Amniotic epithelial cell (primary cell): ENCODE data around the gene RBP3.
"Not testable (repeated sequence)": the region's sequence is repeated elsewhere in the genome, so short reads cannot be mapped to it uniquely, and the experiment has no call there.

Experiments used
- DNase-seq: peaks from one replicate; pipeline ENCODE4 v3.0.0-alpha.2; 2010; ENCODE audit warnings: low read depth

The RBP3 gene

DNA sequence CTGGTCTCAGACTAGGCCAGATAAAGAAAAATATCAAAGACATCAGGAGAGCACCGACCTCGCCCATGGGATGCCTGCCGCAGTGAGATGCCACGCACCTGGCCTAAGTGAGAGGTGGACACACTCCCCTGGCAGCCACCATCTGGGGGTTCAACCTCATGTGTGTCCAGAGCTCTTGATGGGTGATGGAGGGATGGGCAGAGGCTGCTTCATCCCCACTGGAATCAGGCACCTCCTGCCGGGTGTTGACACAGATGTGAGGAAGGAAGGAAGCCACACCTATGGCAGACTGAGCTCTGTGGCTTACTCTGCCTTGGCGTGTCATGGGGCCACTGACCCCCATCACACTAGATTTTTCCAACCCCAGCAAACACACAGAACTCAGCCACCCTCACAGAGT, 24.6 kb downstream of the RBP3 start:
- DNase-seq = no peak

DNA sequence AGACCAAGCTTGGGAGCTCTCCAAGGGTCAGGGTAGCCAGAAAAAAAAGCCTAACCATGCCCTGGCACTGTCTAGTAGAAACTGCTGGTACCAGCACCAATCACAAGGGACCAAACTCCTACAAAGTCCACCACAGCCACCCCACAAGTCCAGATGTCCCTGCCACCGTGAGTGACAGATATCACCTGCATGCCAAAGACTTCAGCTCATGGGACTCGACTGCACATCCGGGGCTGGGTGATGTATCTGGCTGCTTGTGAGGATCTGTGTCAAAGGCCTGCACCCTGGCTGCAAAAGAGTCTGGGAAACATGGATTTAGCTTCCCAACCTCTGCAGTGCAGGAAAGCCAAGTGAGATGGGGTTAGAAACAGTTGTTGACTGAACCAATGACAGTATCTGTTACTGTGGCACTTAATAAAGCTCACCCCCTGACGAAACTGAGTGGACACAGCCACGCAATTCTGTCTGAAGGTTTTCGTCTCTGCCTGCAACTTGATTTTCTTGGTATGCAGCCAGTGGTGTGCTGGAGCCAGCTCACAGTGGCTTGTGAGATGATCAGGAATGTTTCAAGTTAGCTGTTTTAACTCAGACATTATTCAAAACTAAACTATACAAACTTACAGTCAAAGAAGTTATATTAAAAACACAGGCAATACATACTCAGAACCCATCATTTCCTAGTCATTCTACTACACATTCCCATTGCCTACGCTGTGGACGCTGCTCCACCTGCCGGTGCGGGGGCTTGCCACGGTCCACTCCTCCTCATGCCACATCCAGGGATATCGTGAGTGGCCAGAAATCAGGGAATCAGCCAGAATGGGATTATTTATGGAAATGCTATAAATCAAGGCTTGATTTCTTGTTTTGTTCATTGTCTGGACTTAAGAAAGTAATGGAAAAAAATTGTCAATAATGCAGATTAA, 26.7 kb downstream of the RBP3 start:
- DNase-seq = peak; percentile 46

DNA sequence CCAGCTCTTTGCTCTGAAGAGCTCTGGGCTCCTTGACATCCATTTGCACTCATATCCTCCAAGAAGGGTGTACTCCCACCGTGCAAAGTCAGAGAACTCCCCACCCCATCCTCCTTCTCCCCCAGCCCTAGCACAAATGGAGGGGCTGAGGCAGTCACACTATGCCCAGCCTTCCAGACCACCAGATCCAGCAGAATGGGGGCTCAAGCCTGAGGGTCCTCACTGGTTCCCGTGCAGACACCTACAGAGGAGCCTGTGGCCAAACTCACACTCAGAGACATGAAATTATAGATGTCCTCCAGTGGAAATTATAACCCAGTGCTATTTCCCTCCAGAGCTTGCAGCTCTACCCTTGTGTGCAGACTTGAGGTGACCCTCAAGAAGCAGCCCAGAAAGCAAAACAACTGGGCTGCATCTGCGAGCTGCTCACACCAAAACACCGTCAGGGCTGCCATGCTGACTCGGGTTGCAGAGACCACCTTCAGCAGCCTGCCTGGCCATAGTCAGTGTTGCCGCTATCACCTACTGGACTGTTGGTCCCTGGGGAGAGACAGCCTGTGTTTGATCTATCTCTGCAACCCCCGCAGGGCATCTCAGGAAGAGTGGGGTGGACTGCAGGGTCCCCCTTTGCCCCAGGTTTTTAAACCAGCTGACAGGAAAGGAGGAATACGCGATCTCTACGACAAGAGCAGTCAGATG, 28.5 kb downstream of the RBP3 start:
- no peak for DNase-seq

DNA sequence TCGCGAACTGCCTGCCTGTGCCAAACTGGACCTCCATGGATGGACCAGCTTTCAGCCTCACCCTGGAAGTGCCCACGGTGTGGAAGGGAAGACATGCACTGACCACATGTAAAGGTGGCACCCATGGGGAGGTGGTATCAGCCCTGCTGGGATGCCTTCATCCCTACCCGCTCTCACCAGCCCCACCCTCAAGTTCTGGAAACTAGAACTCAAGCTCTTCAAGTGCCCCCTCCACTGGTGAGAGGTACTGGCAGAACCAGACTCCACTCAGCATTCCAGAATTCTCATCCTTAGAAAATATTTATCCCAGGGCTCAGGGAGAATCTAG, 30.0 kb downstream of the RBP3 start:
- DNase-seq = no peak

DNA sequence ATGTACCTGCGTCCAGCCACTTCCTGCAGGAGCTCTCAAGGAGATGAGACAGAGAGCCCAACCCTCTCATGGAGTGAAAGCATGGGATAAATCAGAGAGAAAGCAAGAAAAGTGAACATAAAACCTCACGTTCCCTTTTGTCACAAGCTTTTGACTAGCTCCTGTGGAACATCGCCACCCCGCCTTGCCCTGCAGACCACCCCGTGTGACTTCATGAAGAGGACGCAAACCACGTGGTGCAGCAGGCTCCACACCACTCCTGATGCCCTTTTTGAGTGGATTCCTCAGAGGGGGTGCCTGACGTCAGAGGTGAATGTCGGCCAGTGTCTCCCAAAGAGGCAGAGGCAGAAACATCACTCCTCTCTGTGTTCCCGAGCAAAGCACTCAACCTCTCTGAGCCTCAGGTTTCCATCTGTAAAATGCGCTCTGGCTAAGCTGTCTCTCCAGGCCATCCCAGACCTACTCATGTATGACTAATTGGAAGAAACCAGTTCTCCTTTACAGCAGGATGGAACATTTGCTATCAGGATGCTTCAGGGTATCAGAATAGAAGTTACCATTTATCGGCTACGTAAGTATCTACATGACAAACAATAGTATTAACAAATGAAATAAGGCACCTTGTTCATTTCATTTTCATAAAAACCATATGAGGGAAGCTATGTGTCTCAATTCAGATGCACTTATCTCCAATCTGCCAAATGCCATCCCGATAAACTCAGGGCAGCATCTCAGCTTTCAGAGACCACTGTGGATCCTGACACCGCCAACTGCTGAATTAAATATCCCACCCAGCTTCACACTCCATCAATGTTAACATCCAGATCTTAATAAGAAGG, 30.7 kb downstream of the RBP3 start:
- no peak for DNase-seq

DNA sequence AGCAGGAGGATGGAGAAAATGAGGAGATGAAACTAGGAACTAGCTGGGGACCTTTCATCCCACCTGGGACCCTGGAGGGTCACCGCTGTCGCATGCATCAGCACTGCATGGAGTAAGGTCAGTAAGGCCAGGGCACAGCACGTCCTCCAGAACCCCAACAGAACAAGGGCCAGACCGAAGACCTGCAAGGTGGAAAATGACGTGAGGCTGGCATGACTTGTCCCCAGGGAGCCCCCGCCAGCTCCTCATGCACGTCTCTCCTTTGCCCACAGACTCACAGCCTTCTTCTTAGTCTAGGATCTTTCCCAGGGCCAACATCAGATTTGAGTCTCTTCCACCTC, 31.3 kb downstream of the RBP3 start:
- DNase-seq = no peak

DNA sequence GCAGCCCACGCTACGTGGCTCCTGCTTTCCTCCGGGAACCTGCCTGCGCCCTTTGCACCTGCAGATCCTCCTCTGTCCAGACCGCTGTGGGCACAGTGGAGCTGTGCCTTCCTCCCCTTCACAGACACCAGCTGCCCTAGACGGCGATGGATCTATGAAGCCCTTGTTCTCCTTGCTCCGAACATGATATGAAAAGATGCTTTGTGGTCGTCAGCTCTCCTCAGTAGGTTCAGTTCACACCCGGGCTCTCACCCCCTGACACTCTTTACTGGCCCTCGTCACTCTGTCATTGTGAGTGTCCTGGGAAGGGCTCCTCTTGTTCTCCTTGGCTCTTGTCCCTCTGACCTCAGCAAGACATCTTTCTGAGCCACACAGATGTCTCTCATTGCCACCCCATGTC, 31.7 kb downstream of the RBP3 start:
- DNase-seq = no peak

DNA sequence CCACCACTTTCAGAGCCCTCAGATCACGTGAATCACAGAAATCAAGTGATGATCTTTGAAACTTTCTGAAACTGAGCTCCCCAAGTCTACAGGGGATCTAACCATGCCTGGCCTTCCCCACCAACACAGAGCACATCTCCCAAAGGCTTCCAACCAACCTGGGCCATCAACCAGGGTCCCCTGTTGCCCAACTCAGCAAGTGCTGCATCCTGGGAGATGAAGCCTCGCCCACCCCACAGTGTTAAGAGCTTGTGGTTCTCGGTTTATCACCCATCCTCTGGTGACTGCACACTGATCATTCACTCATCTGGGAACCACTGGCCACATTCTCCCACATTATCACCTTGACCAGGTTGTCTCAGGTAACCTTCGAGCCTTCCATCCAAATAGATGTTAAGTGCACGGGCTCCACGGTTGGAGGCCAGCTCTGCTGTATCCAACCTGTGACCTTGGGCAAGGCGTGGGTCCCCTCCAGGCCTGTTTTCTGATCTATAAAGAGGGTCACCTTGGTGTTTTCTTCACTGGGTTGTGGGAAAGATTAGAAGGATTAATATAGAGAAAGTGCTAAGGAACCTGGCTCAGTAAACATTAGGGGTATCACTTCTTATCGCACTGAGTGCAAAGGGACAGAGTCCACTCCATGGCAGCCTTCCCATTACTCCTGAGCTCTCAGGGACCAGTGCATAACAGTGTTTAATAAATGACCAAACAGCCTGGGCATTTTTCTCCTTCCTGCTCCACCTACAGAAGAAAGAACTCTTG, 32.4 kb downstream of the RBP3 start:
- no peak for DNase-seq

DNA sequence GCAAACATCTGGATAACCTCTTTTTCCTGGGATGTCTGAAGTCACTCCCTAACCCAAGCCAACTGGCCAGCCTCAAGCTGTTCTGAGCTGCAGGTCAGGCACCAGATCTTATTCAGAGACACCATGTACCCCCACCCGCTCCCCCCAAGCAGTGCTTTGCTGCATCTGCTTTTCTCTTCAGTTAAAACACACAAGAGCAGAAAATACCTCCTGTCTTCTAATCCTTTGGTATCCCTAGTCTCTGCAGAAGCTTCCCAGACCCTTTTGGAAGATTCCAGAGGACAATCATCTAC, 32.9 kb downstream of the RBP3 start:
- DNase-seq = no peak

DNA sequence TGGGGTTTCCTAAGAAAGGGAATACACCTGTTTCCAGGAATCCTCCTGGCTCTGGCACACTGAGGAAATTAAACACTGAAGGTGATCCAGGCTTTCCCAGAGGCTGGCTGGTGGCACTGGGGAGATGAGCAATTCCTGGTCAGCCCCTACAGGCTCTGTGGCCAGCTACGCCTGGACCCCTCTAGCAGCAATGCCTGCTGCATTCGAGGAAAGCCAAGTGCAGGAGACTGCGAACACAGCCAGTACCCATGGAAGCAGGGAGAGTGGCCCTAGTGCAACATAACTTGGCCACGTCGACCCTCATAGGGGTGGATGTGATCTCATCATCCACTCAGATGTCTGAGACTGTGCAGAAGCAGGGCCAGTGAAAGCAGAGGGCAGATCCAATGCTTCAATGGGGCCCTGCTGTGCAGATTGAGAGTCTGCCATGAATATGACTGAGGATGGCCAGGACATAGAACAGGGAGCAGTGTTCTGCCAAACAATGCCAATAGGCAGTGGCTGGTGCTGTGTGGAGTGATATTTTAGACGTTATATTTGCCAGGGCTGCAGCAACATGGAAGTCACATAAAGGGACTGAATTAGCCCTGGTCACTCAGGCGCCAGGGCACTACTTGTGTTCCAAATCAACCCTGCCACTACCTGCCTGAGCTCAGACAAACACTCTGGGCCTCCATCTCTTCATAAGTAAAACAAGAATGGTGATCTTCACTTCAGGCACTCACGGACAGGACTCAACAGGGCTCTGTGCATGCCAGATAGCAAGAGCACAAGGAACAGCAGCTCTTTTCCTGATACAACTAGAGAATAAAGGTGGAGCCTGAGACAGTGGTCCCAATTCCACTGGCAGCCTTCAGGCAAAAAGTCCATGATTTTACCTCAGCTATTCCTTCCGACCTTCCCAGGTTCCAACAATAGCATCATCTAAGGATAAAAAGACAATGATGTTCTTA, 33.5 kb downstream of the RBP3 start:
- no peak for DNase-seq

DNA sequence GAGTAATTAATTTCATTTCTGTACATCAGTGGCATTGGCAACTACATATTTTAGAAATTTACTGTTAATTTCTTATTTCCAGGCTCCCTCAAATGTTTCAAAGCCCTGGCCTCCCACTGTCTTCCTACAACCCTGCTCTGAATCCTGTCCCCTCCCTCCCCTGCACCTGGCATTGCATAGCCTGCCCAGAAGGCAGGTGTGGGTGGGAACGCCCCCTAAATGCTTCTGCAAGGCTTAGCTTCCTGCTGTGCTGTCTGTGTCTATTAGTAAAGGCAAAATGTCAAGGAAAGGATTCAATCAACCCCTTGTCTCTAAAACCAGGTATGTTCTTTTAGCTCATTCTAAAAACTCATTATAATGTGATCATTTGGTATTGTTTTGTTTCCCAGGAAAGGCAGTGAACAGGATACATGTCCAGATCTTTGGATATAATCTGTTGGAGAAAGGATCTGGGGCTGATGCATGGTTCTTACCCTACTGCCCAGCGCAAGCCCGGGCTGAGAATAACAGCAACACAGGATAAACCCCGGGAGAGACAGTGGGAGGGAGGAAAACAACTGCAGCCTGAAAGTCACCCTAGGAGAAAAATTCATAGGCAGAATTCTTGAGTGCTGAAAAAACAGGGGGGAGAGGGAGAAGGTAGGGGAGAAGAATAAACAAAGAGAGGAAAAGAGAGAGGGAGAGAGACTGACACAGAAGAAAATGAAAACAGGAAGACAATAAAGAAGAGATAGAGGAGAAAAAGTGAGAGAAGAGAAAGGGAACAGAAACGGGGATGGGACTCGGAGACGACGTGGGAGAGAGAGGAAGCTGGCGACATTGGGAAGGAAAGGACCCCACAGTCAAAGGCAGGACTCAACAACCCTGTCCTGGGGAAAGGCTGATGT, 35.3 kb downstream of the RBP3 start:
- DNase-seq = no peak

DNA sequence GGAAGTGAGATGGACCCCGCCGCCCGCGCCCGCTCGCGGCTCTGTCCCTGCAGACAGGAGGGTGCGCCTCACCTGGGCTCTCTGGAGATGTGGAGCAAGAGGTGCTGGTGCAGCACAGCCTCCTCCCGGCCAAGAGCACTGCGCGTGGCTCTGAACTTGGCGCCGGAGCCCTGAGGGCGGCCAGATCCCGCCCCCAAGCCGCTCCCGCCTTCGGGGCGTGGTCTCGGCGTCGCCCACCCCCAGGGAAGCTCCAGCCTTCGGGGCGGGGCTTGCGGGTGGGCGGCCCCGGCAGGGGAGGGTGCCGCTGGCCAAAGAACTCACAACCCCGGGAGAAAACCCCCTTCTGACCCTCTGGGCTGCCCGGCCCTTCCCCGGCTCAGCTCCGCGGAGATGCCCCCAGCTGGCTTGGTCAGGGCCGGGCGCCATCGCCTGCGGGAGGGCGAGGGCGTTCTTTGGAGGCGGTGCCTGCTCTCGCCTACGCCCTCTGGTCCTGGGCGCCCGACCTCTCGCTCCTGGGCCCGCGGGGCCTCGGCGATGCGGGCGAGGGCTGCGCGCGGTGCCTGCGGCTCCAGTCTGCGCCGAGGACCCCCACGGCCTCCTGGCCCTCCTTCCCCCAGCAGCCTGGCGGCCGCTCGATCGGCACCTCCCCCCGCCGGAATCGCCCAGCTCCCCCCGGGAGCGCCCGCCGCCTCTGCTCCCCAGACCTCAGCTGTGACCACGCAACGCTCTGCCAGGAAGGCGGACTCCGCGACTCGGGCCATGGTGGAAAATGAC, 36.2 kb downstream of the RBP3 start, which contains the start of gene ZNF488:
TSS of gene ZNF488 (minus strand) at position 146 of the 774 bp plus-strand sequence. CDS start 15,464 bp downstream, outside the sequence.
- peak; percentile 67 for DNase-seq

DNA sequence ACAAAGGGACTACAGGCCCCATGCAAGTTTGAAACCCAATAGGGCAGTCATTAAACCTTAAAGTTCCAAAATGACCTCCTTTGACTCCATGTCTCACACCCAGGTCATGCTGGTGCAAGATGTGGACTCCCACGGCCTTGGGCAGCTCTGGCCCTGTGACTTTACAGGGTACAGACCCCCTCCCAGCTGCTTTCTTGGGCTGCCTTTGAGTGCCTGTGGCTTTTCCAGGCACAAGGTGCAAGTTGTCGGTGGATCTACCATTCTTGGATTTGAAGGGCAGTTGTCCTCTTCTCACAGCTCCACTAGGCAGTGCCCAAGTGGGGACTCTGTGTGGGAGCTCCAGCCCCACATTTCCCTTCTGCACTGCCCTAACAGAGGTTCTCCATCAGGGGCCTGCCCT, 37.9 kb downstream of the RBP3 start:
- DNase-seq = not testable (repeated sequence)

DNA sequence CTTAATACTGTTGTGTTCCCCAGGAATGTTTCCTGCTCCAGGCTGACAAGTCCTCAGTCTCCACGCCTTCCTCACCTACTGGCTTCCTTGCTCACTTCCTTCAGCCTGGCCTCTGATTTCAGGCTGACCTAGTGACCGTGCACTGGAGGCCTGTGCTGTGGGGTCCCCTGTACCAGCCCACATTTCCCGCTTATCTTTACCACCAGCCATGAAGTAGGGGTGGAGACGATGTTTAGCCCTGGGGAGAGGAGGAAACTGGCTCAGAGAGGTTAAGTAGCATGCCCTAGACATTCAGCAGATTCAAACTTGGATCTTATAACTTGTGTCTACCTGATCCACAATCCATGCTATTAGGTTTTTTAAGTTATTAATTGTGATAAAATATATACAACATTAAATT, 40.7 kb downstream of the RBP3 start:
- DNase-seq = no peak

DNA sequence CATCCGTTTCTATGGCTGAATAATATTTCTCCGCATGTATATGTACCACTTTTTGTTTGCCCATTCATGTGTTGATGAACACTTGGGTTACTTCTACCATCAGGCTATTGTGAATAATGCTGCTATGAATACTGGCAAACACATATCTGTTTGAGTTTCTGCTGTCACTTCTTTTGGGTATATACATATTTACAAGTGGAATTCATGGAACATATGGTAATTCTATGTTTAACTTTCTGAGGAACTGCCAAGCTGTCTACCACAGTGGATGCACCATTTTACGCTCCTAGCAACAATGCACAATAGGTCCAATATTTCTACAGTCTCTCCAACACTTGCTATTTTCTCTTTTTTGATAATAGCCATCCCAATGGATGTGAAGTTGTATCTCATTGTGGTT, 41.5 kb downstream of the RBP3 start:
- no peak for DNase-seq

DNA sequence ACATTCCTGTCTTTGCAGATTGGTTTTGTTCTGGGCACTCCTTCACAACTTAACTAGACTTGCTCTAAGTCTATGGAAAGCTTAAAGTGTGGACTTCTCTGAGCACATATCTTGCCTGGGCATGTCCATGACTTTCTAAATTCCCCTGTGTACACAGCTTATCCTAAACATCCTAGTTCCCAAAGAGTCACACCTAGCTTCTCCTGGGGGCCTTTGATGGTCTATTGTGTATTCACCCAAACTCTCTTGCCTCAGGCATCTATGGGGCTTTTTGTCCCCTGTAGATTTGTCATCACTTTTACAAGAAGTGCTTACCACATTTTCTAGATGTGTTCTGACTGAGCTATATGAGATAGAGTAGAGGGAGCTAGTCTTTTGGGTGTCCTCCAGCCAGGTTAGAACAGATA, 48.2 kb downstream of the RBP3 start:
- DNase-seq = no peak

DNA sequence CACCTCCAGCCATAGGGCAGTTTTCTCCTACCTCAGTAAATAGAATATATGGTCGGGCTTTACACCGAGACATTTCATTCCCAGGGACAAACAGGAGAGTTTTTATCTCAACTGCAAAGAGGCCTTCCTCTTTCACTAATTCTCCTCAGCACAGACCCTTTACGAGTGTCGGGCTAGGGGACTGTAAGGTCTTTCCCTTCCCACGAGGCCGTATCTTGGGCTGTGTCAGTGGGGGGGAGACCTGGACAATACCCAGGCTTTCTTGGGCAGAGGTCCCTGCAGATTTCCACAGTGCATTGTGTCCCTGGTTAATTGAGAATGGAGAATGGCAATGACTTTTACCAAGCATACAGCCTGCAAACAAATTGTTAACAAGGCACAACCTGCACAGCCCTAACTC, 49.1 kb downstream of the RBP3 start:
- no peak for DNase-seq

DNA sequence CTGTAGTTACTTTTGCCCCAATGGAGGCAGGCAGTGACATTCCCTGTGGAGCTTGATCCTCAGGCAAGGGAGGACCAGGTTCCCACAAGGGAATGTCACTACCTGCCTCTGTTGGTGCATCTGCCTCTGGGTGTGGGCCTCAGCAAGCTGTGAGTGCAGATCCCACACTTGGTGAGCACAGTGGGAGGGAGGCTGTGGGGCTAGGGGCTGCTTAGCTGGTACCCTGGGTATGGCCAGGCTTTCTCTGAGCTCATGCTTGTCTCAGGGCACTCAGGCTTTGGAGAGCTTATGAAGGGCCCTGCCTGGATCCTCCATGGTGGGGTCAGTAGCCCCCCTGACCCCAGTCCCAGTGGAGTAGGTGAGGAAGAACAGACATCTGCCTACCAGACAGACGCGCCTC, 52.1 kb downstream of the RBP3 start:
- no peak for DNase-seq

DNA sequence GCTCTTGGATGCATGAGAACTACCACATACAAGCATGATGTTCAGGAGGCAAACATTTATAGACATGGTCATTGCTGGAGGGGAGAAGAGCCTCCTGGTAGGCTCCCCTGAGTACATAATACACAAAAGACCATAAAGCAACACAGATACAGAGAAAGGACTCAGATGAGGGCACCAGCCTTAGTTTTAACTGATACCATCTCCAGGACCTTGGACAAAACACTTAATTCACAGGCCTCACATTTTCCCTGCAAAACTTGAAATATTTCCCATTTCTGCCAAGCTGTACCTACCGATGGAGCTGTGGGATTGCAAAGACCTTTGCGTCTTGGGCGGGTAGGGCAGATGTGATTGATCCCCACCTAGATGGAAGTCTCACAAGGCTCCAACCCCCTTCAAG, 52.6 kb downstream of the RBP3 start:
- DNase-seq = no peak
